Measurements from ENCODE around the gene PIGX. TPM values are rescaled to one million over a fixed set of nuclear protein-coding genes. Genes with fewer than 3 reads are reported as not detected.

The PIGX gene
- total and polyA plus RNA-seq, 2 experiments from 2014 or later: 13.0 to 14.5 TPM

DNA sequence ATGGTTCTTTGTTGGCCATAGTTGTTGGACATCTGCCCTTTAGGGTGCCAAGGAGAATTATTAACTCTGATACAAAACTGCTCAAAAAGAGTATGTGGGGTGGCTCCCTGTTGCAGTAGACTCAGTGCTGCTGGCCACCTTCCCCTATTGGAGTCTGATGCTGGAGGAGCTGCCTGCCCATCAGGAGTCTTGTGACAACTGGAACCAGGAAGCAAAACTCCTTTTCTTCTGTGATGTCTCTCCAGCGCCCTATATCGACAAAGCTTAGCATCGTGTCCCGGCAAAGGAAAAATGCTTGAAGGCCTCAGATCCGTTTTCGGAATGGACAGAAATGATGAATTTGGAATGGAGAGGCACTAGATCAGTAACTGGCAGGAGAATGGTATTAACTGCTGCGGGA is 51.0 kb downstream of the PIGX start:
- peaks cover 48% of the 10 kb centered on the region for H3K36me3 Mint-ChIP-seq (ENCODE audit: low read depth)
- ATAC-seq: no peak
- H3K79me2 ChIP-seq (replicated peaks; ENCODE audit: insufficient read depth): peaks cover 86% of the 10 kb centered on the region

More for the DNA sequence above, 51.0 kb downstream of the PIGX start:
- H4K20me1 ChIP-seq (replicated peaks; ENCODE audit: insufficient read depth): peaks cover 50% of the 10 kb centered on the region
- no peaks in the 10 kb centered on the region for H3K36me3 ChIP-seq (ENCODE audit: insufficient read depth)
- H3K27me3 ChIP-seq (ENCODE audit: insufficient read depth): no peaks in the 10 kb centered on the region
- H3K27ac ChIP-seq (ENCODE audit: low read depth): no peak overlapping the region
- Mint-ChIP-seq H3K4me1 (no peaks in the 10 kb centered on the region), H3K27me3 (ENCODE audit: insufficient read depth, low read depth, poor library complexity) (peaks cover 2% of the 10 kb centered on the region), H3K9me3 (peaks cover 24% of the 10 kb centered on the region), H3K27ac (no peak overlapping the region), H3K4me3 (no peak overlapping the region)
- no peak overlapping the region for H3K4me2 ChIP-seq
- H3K4me1 ChIP-seq (ENCODE audit: insufficient read depth): no peaks in the 10 kb centered on the region
- no peaks in the 10 kb centered on the region for H3F3A ChIP-seq (replicated peaks; ENCODE audit: low read depth)
- no peak overlapping the region for H3K4me3 ChIP-seq
- H3K9me2 ChIP-seq (ENCODE audit: insufficient read depth): 0 out of 2 replicates have a peak, but pooled peaks cover 1% of the 10 kb centered on the region
- no peak for TF ChIP-seq EZH2phosphoT487 (IDR thresholded peaks at IDR 0.05; ENCODE audit: unreplicated experiment)
- TF ChIP-seq STAT1 (IDR thresholded peaks at IDR 0.05; ENCODE audit: unreplicated experiment): no peak
- TF ChIP-seq NANOG (IDR thresholded peaks at IDR 0.05; ENCODE audit: borderline replicate concordance): no peak
- no peak for TF ChIP-seq EZH2 (IDR thresholded peaks at IDR 0.05; ENCODE audit: low read depth, unreplicated experiment)
- TF ChIP-seq POLR2AphosphoS5 (IDR thresholded peaks at IDR 0.05; ENCODE audit: low read depth): no peak
- TF ChIP-seq ZNF331 (CRISPR knock-in tag; IDR thresholded peaks at IDR 0.05; ENCODE audit: low read depth): no peak
- TF ChIP-seq, protein P1, sequence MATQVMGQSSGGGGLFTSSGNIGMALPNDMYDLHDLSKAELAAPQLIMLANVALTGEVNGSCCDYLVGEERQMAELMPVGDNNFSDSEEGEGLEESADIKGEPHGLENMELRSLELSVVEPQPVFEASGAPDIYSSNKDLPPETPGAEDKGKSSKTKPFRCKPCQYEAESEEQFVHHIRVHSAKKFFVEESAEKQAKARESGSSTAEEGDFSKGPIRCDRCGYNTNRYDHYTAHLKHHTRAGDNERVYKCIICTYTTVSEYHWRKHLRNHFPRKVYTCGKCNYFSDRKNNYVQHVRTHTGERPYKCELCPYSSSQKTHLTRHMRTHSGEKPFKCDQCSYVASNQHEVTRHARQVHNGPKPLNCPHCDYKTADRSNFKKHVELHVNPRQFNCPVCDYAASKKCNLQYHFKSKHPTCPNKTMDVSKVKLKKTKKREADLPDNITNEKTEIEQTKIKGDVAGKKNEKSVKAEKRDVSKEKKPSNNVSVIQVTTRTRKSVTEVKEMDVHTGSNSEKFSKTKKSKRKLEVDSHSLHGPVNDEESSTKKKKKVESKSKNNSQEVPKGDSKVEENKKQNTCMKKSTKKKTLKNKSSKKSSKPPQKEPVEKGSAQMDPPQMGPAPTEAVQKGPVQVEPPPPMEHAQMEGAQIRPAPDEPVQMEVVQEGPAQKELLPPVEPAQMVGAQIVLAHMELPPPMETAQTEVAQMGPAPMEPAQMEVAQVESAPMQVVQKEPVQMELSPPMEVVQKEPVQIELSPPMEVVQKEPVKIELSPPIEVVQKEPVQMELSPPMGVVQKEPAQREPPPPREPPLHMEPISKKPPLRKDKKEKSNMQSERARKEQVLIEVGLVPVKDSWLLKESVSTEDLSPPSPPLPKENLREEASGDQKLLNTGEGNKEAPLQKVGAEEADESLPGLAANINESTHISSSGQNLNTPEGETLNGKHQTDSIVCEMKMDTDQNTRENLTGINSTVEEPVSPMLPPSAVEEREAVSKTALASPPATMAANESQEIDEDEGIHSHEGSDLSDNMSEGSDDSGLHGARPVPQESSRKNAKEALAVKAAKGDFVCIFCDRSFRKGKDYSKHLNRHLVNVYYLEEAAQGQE (IDR thresholded peaks at IDR 0.05; ENCODE audit: unreplicated experiment): no peak
- TF ChIP-seq, protein P2, sequence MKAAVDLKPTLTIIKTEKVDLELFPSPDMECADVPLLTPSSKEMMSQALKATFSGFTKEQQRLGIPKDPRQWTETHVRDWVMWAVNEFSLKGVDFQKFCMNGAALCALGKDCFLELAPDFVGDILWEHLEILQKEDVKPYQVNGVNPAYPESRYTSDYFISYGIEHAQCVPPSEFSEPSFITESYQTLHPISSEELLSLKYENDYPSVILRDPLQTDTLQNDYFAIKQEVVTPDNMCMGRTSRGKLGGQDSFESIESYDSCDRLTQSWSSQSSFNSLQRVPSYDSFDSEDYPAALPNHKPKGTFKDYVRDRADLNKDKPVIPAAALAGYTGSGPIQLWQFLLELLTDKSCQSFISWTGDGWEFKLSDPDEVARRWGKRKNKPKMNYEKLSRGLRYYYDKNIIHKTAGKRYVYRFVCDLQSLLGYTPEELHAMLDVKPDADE (IDR thresholded peaks at IDR 0.05): no peak
- TF ChIP-seq JUNB (IDR thresholded peaks at IDR 0.05; ENCODE audit: unreplicated experiment): no peak
- TF ChIP-seq, protein P3, sequence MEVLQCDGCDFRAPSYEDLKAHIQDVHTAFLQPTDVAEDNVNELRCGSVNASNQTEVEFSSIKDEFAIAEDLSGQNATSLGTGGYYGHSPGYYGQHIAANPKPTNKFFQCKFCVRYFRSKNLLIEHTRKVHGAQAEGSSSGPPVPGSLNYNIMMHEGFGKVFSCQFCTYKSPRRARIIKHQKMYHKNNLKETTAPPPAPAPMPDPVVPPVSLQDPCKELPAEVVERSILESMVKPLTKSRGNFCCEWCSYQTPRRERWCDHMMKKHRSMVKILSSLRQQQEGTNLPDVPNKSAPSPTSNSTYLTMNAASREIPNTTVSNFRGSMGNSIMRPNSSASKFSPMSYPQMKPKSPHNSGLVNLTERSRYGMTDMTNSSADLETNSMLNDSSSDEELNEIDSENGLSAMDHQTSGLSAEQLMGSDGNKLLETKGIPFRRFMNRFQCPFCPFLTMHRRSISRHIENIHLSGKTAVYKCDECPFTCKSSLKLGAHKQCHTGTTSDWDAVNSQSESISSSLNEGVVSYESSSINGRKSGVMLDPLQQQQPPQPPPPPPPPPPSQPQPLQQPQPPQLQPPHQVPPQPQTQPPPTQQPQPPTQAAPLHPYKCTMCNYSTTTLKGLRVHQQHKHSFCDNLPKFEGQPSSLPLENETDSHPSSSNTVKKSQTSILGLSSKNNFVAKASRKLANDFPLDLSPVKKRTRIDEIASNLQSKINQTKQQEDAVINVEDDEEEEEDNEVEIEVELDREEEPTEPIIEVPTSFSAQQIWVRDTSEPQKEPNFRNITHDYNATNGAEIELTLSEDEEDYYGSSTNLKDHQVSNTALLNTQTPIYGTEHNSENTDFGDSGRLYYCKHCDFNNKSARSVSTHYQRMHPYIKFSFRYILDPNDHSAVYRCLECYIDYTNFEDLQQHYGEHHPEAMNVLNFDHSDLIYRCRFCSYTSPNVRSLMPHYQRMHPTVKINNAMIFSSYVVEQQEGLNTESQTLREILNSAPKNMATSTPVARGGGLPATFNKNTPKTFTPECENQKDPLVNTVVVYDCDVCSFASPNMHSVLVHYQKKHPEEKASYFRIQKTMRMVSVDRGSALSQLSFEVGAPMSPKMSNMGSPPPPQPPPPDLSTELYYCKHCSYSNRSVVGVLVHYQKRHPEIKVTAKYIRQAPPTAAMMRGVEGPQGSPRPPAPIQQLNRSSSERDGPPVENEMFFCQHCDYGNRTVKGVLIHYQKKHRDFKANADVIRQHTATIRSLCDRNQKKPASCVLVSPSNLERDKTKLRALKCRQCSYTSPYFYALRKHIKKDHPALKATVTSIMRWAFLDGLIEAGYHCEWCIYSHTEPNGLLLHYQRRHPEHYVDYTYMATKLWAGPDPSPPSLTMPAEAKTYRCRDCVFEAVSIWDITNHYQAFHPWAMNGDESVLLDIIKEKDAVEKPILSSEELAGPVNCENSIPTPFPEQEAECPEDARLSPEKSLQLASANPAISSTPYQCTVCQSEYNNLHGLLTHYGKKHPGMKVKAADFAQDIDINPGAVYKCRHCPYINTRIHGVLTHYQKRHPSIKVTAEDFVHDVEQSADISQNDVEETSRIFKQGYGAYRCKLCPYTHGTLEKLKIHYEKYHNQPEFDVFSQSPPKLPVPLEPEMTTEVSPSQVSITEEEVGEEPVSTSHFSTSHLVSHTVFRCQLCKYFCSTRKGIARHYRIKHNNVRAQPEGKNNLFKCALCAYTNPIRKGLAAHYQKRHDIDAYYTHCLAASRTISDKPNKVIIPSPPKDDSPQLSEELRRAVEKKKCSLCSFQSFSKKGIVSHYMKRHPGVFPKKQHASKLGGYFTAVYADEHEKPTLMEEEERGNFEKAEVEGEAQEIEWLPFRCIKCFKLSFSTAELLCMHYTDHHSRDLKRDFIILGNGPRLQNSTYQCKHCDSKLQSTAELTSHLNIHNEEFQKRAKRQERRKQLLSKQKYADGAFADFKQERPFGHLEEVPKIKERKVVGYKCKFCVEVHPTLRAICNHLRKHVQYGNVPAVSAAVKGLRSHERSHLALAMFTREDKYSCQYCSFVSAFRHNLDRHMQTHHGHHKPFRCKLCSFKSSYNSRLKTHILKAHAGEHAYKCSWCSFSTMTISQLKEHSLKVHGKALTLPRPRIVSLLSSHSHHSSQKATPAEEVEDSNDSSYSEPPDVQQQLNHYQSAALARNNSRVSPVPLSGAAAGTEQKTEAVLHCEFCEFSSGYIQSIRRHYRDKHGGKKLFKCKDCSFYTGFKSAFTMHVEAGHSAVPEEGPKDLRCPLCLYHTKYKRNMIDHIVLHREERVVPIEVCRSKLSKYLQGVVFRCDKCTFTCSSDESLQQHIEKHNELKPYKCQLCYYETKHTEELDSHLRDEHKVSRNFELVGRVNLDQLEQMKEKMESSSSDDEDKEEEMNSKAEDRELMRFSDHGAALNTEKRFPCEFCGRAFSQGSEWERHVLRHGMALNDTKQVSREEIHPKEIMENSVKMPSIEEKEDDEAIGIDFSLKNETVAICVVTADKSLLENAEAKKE (CRISPR knock-in tag; IDR thresholded peaks at IDR 0.05): no peak
- TF ChIP-seq, protein P4, sequence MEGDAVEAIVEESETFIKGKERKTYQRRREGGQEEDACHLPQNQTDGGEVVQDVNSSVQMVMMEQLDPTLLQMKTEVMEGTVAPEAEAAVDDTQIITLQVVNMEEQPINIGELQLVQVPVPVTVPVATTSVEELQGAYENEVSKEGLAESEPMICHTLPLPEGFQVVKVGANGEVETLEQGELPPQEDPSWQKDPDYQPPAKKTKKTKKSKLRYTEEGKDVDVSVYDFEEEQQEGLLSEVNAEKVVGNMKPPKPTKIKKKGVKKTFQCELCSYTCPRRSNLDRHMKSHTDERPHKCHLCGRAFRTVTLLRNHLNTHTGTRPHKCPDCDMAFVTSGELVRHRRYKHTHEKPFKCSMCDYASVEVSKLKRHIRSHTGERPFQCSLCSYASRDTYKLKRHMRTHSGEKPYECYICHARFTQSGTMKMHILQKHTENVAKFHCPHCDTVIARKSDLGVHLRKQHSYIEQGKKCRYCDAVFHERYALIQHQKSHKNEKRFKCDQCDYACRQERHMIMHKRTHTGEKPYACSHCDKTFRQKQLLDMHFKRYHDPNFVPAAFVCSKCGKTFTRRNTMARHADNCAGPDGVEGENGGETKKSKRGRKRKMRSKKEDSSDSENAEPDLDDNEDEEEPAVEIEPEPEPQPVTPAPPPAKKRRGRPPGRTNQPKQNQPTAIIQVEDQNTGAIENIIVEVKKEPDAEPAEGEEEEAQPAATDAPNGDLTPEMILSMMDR (conservative IDR thresholded peaks at IDR 0.05; ENCODE audit: low read depth in 2 of 2): no peak
- TF ChIP-seq ZNF114 (CRISPR knock-in tag; IDR thresholded peaks at IDR 0.05): no peak
- no peak for TF ChIP-seq CREB1 (CRISPR knock-in tag; IDR thresholded peaks at IDR 0.05; ENCODE audit: low read depth)
- DNase-seq (ENCODE audit: low spot score): no peak
- H2AFZ ChIP-seq: no peak overlapping the region
